SH-SY5Y (cell line): Measurements from ENCODE around the gene C1QTNF2.

Experiments
- GATA2 ChIP-seq: IDR thresholded peaks from 2 replicates; pipeline ENCODE4 v1.6.1; 2011; ENCODE audit warnings: mild to moderate bottlenecking, low read depth, low read length
- GATA3 ChIP-seq: IDR thresholded peaks from 2 replicates; pipeline ENCODE4 v1.6.1; 2011; ENCODE audit warnings: low read depth, mild to moderate bottlenecking, low read length, moderate library complexity

GRCh38 chr5:160397492-160397891, 27.1 kb upstream of the C1QTNF2 start:
- TF ChIP-seq GATA3 (no peak), GATA2 (no peak)
